HepG2 (cell line): Measurements from ENCODE around the gene ALDH18A1. TPM values are rescaled to one million over a fixed set of nuclear protein-coding genes. Genes with fewer than 3 reads are reported as not detected.

Source experiments
- ATAC-seq: fragments of 200-7000 bp; cut with Tn5 transposase; 3 replicates; pipeline ENCODE4 v1.9.1; 2020; ENCODE audit warnings: mild to moderate bottlenecking, moderate library complexity
- BruUV-seq: library from RNA; stranded (reverse); fragments of 400-500 nt; replicated peaks from 2 replicates; lab custom pipeline; 2021; lab: Mats Ljungman, UMichigan
- CTCF ChIA-PET: fragments of 300-600 bp; formaldehyde crosslinking; extraction: SDS; loops from one replicate; lab custom pipeline; 2021; ENCODE audit warnings: low total read pairs, inconsistent platforms, low intra/inter-chr PET ratio; lab: Yijun Ruan, JAX
- POLR2A ChIA-PET: fragments of 350-600 bp; sonication (Branson Sonifier 250); formaldehyde crosslinking; loops from one replicate; lab custom pipeline; 2020; ENCODE audit warnings: antibody characterized with exemption, inconsistent platforms; lab: Yijun Ruan, JAX
- DNase-seq: peaks from one replicate; pipeline ENCODE4 v3.0.0-alpha.2; 2015; ENCODE audit warnings: low spot score
- FAIRE-seq: peaks from 3 replicates; lab custom pipeline; 2011; peaks lifted over from hg19 to GRCh38; lab: Jason Lieb, UNC
- H2AFZ ChIP-seq: one replicate; pipeline ENCODE4 v1.6.1; 2011; ENCODE audit warnings: low read length, inconsistent platforms
- H3K27ac ChIP-seq: fragments of 300-600 bp; 3 replicates; pipeline ENCODE4 v1.8.0; 2011; ENCODE audit warnings: mixed run types, mild to moderate bottlenecking, mixed read lengths, low read length, inconsistent platforms; ENCODE audit not compliant: insufficient read depth; ENCODE audit errors: extremely low read length
- H3K27me3 ChIP-seq, 2 experiments: fragments of 200-600 bp in 1 of 2; 2 replicates in 1 of 2; 3 replicates in 1 of 2; pipeline versions ENCODE4 v1.6.0 to v1.8.0; 2011; ENCODE audit warnings: low read length in 2 of 2, mild to moderate bottlenecking in 2 of 2, moderate library complexity in 2 of 2, inconsistent platforms in 1 of 2; ENCODE audit not compliant: insufficient read depth in 2 of 2, control insufficient read depth in 1 of 2
- H3K36me3 ChIP-seq, 2 experiments: fragments of 200-600 bp in 1 of 2; replicated peaks in 1 of 2; 2 replicates in 1 of 2; 3 replicates in 1 of 2; pipeline versions ENCODE4 v1.5.1 to v1.8.0; 2011; ENCODE audit warnings: low read length in 2 of 2, inconsistent platforms in 1 of 2; ENCODE audit not compliant: insufficient read depth in 2 of 2, control insufficient read depth in 1 of 2
- H3K4me1 ChIP-seq: 2 replicates; pipeline ENCODE4 v1.5.1; 2012; ENCODE audit warnings: low read length, inconsistent platforms; ENCODE audit not compliant: insufficient read depth
- H3K4me2 ChIP-seq: 2 replicates; pipeline ENCODE4 v1.6.0; 2011; ENCODE audit warnings: low read depth, low read length, inconsistent platforms
- H3K4me3 ChIP-seq, 3 experiments: fragments of 200-600 bp in 1 of 3; sonication (generic), shearing (Covaris generic) in 1 of 3; replicated peaks in 1 of 3; 2 replicates each; pipeline ENCODE4 v1.5.1; 2011 to 2016; ENCODE audit warnings: low read length in 3 of 3, inconsistent platforms in 2 of 3, low read depth in 2 of 3, mild to moderate bottlenecking in 2 of 3, control low read depth in 1 of 3, mixed read lengths in 1 of 3; ENCODE audit not compliant: insufficient read depth in 1 of 3
- H3K79me2 ChIP-seq: one replicate; pipeline ENCODE4 v1.6.1; 2011; ENCODE audit warnings: low read length, inconsistent platforms; ENCODE audit not compliant: insufficient read depth
- H3K9ac ChIP-seq: 2 replicates; pipeline ENCODE4 v1.6.0; 2011; ENCODE audit warnings: mild to moderate bottlenecking, low read depth, low read length, inconsistent platforms; ENCODE audit not compliant: insufficient read depth
- H3K9me3 ChIP-seq: 2 replicates; pipeline ENCODE4 v1.5.1; 2012; ENCODE audit warnings: mild to moderate bottlenecking, low read length
- H4K20me1 ChIP-seq: 2 replicates; pipeline ENCODE4 v1.6.0; 2011; ENCODE audit warnings: inconsistent platforms, mild to moderate bottlenecking, low read length, moderate library complexity; ENCODE audit not compliant: insufficient read depth
- FOXO1 ChIP-seq: sonication (generic); formaldehyde crosslinking; IDR thresholded peaks from 2 replicates; pipeline ENCODE4 v1.4.0; 2020; ENCODE audit warnings: missing genetic modification reagents
- GLI4 ChIP-seq: sonication (generic); formaldehyde crosslinking; IDR thresholded peaks from 2 replicates; pipeline ENCODE4 v1.5.1; 2020; ENCODE audit warnings: missing genetic modification reagents, mild to moderate bottlenecking, moderate library complexity, borderline replicate concordance
- NCOR1 ChIP-seq: fragments of 200-600 bp; sonication (generic); IDR thresholded peaks from 2 replicates; pipeline ENCODE4 v1.7.0; 2017; ENCODE audit warnings: antibody characterized with exemption, low read length, borderline replicate concordance
- NPAS2 ChIP-seq: sonication (generic); formaldehyde crosslinking; IDR thresholded peaks from 2 replicates; pipeline ENCODE4 v1.8.0; 2022; ENCODE audit warnings: mild to moderate bottlenecking, missing genetic modification reagents, borderline replicate concordance
- SMARCE1 ChIP-seq: fragments of 450-650 bp; IDR thresholded peaks from 2 replicates; pipeline ENCODE4 v1.6.1; 2017; ENCODE audit warnings: borderline replicate concordance
- TBL1XR1 ChIP-seq: fragments of 150-350 bp; IDR thresholded peaks from 2 replicates; pipeline ENCODE4 v1.6.1; 2014; ENCODE audit warnings: borderline replicate concordance, low read length; ENCODE audit not compliant: partially characterized antibody
- TEAD2 ChIP-seq: sonication (generic); formaldehyde crosslinking; IDR thresholded peaks from 2 replicates; pipeline ENCODE4 v1.9.0; 2021; ENCODE audit warnings: missing genetic modification reagents
- ZC3H13 ChIP-seq: sonication (generic); formaldehyde crosslinking; IDR thresholded peaks from 2 replicates; pipeline ENCODE4 v1.8.1; 2023; ENCODE audit warnings: mild to moderate bottlenecking, missing genetic modification reagents, moderate library complexity
- ZNF17 ChIP-seq: sonication (generic); formaldehyde crosslinking; IDR thresholded peaks from 2 replicates; pipeline ENCODE4 v1.5.0; 2020; ENCODE audit warnings: mild to moderate bottlenecking, missing genetic modification reagents
- ZNF263 ChIP-seq: sonication (generic); formaldehyde crosslinking; IDR thresholded peaks from 2 replicates; pipeline ENCODE4 v1.4.0; 2020; ENCODE audit warnings: missing genetic modification reagents
- ZNF264 ChIP-seq: sonication (generic); formaldehyde crosslinking; IDR thresholded peaks from 2 replicates; pipeline ENCODE4 v1.4.0; 2020; ENCODE audit warnings: missing genetic modification reagents
- ZNF33A ChIP-seq: sonication (generic); formaldehyde crosslinking; IDR thresholded peaks from 2 replicates; pipeline ENCODE4 v1.5.1; 2020; ENCODE audit warnings: missing genetic modification reagents, mild to moderate bottlenecking, moderate library complexity, borderline replicate concordance
- ZNF382 ChIP-seq: sonication (generic); formaldehyde crosslinking; IDR thresholded peaks from 2 replicates; pipeline ENCODE4 v1.5.0; 2020; ENCODE audit warnings: missing genetic modification reagents, mild to moderate bottlenecking, borderline replicate concordance
- WGBS: methylation state at CpG from one replicate; pipeline ENCODE4 v1.1.6; 2017; ENCODE audit warnings: low lambda C conversion rate; 5-methylcytosine and 5-hydroxymethylcytosine counted together
- in situ Hi-C: cut with HindIII; loops from 2 replicates; pipeline ENCODE4 v1.10.0; 2017; ENCODE audit warnings: low pct_unique_long_range_greater_than_20kb; ENCODE audit not compliant: extremely low pct_ligation_motif_present
- intact Hi-C: fragments of 100-400 bp; cut with micrococcal nuclease; formaldehyde crosslinking; loops from one replicate; pipeline ENCODE4 v1.10.0; 2022; ENCODE audit not compliant: unreplicated experiment
- polyA plus RNA-seq, 8 experiments: library from polyadenylated mRNA; depleted of rRNA in 3 of 8; stranded (reverse) in 7 of 8; unstranded in 1 of 8; fragments of >200 nt; fragmentation: Illumina TruSeq in 4 of 8; extraction: Trizol in 4 of 8; gene quantifications; 2 replicates each; pipeline versions ENCODE4 v1.2.1 to v1.2.3, GENCODE V29; 2011 to 2016; ENCODE audit warnings: low read depth in 4 of 8, missing spikeins in 1 of 8, mixed read lengths in 1 of 8; ENCODE audit not compliant: insufficient read depth in 1 of 8
- total RNA-seq, 5 experiments: library from RNA; depleted of rRNA; stranded (reverse); fragments of >200 nt; fragmentation: Illumina TruSeq; extraction: Trizol; gene quantifications; 2 replicates each; pipeline ENCODE4 v1.2.3, GENCODE V29; 2016; ENCODE audit warnings: low read depth in 1 of 5
- TF ChIP-seq, protein P1 (sequence below): IDR thresholded peaks from 2 replicates; pipeline ENCODE4 v1.6.1; 2016; ENCODE audit warnings: missing biosample characterization, missing genetic modification reagents, low read depth
- TF ChIP-seq, protein P2 (sequence below): sonication (generic); formaldehyde crosslinking; IDR thresholded peaks from 2 replicates; pipeline ENCODE4 v1.8.0; 2022; ENCODE audit warnings: missing genetic modification reagents, mild to moderate bottlenecking, borderline replicate concordance
- TF ChIP-seq, protein P3 (sequence below): sonication (generic); formaldehyde crosslinking; IDR thresholded peaks from 2 replicates; pipeline ENCODE4 v1.5.0; 2020; ENCODE audit warnings: missing genetic modification reagents, mild to moderate bottlenecking, borderline replicate concordance

The ALDH18A1 gene
- total and polyA plus RNA-seq, 2 of the 13 experiments (the other 11 are each of a cell fraction or from before 2014, with no cell fraction given), result 180 to 263 TPM

DNA sequence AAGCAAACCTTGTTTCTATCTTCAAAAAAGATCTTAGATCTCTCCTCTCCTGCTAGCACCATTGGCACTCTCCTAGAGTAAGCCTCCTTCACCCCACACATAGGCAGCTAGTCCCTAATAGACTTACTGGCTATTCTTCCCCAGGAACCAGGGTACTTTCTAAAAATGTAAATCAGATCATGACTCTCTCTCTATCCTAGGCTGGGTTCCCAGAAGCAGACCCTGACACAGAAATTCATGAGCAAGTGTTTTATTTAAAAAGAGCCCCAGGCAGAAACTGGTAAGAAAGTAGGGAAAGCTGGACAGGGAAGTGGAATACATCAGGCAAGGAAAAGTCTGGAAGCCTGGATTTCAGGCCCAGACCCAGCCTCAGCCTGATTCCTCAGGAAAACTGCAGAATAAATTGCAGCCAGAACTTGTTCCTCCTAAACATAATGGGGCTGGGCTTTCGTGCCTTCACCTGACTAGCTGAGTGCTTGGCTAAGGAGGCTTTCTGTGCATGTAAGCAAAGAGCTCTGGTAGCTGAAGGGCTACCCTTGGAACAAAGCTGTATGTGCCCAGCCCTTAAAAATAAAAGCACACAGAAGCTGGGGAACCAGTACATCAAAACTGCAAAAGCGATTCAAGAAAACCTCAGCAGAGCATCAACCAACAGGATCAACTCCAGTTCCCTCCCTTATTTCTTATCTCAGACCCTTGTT, 76.5 kb downstream of the ALDH18A1 start:
- TF ChIP-seq ZNF264 (CRISPR knock-in tag) (no peak), SMARCE1 (no peak), NCOR1 (no peak), ZNF382 (CRISPR knock-in tag) (no peak), FOXO1 (CRISPR knock-in tag) (no peak), GLI4 (CRISPR knock-in tag) (no peak), NPAS2 (CRISPR knock-in tag) (no peak), TEAD2 (CRISPR knock-in tag) (no peak), ZNF263 (CRISPR knock-in tag) (no peak), ZNF17 (CRISPR knock-in tag) (no peak), TBL1XR1 (no peak), ZC3H13 (CRISPR knock-in tag) (no peak), ZNF33A (CRISPR knock-in tag) (no peak)
- TF ChIP-seq, protein P1, sequence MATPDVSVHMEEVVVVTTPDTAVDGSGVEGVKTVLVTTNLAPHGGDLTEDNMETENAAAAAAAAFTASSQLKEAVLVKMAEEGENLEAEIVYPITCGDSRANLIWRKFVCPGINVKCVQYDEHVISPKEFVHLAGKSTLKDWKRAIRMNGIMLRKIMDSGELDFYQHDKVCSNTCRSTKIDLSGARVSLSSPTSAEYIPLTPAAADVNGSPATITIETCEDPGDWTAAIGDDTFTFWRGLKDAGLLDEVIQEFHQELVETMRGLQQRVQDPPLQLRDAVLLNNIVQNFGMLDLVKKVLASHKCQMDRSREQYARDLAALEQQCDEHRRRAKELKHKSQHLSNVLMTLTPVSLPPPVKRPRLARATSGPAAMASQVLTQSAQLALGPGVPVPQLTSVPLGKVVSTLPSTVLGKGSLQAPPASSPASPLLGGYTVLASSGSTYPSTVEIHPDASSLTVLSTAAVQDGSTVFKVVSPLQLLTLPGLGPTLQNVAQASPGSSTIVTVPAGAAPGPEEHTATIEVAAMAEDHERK, result no peak
- TF ChIP-seq, protein P2, sequence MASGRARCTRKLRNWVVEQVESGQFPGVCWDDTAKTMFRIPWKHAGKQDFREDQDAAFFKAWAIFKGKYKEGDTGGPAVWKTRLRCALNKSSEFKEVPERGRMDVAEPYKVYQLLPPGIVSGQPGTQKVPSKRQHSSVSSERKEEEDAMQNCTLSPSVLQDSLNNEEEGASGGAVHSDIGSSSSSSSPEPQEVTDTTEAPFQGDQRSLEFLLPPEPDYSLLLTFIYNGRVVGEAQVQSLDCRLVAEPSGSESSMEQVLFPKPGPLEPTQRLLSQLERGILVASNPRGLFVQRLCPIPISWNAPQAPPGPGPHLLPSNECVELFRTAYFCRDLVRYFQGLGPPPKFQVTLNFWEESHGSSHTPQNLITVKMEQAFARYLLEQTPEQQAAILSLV, result no peak
- TF ChIP-seq, protein P3, sequence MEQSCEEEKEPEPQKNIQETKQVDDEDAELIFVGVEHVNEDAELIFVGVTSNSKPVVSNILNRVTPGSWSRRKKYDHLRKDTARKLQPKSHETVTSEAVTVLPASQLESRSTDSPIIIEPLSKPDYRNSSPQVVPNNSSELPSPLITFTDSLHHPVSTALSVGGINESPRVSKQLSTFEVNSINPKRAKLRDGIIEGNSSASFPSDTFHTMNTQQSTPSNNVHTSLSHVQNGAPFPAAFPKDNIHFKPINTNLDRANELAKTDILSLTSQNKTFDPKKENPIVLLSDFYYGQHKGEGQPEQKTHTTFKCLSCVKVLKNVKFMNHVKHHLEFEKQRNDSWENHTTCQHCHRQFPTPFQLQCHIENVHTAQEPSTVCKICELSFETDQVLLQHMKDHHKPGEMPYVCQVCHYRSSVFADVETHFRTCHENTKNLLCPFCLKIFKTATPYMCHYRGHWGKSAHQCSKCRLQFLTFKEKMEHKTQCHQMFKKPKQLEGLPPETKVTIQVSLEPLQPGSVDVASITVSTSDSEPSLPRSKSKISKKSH (CRISPR knock-in tag), result no peak
- TF ChIP-seq, all 625 proteins: peak for 0
- H3K4me3 ChIP-seq, result no peak overlapping the region
- WGBS, result 65% methylated on average over 2 of the region's 2 CpGs
- FAIRE-seq (no peak), DNase-seq (no peak), ATAC-seq (no peak)
- no TSS peak for BruUV-seq
- H2AFZ ChIP-seq, result no peak overlapping the region
- in situ Hi-C loops, result no loop called here
- no peaks in the 10 kb centered on the region for H3K27me3 ChIP-seq
- H3K4me2 ChIP-seq, result no peak overlapping the region
- H3K9ac ChIP-seq, result no peak overlapping the region
- CTCF ChIA-PET, result no interaction called here
- no peaks in the 10 kb centered on the region for H3K4me1 ChIP-seq
- no peaks in the 10 kb centered on the region for H4K20me1 ChIP-seq
- H3K79me2 ChIP-seq, result no peaks in the 10 kb centered on the region
- POLR2A ChIA-PET, result no interaction called here
- H3K36me3 ChIP-seq, result no peaks in the 10 kb centered on the region
- H3K27ac ChIP-seq, result no peak overlapping the region
- intact Hi-C loops, result no loop called here
- no peaks in the 10 kb centered on the region for H3K9me3 ChIP-seq
